SK-N-MC (cell line): ENCODE measurements around the gene FXN.

Source experiments
- EZH2 ChIP-seq: fragments of 200-600 bp; sonication (generic); IDR thresholded peaks from one replicate; pipeline ENCODE4 v1.6.1; 2017; ENCODE audit warnings: antibody characterized with exemption
- POLR2AphosphoS5 ChIP-seq: IDR thresholded peaks from 2 replicates; pipeline ENCODE4 v1.6.1; 2012; ENCODE audit warnings: mild to moderate bottlenecking, low read depth, low read length, borderline replicate concordance

DNA sequence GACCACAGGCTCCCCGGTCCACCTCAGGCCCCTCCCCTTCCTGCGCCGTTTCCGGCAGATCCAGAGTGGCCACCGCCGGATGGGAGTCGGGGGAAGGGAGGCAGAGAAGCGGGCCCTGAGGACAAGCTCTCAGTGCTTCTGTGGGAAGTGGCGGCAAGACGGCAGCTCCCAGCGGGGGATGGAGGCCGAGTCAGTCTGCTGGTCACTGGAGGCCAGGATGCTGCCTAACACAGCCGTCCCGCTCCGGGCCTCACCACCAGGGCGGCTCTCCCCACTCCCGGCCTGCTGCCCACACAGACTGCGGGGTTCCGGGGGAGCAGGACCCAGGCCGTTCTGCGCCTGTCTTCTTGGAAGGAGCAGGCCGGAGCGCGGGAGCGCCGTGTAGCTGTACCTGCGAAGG, 31.4 kb downstream of the FXN start:
- TF ChIP-seq EZH2 (no peak), POLR2AphosphoS5 (no peak)
